Kidney (tissue), 14 donors: ENCODE data around the gene PRLR. TPM values are rescaled to one million over a fixed set of nuclear protein-coding genes. Genes with fewer than 3 reads are reported as not detected.
"Not testable (repeated sequence)": the region's sequence is repeated elsewhere in the genome, so short reads cannot be mapped to it uniquely, and the experiment has no call there.

Experiments used
- DNase-seq, 5 donors: peaks; one replicate each; pipeline ENCODE4 v3.0.0-alpha.2; 2013 to 2020
- FAIRE-seq: peaks from 2 replicates; lab custom pipeline; 2012; peaks lifted over from hg19 to GRCh38; lab: Jason Lieb, UNC
- H3K27ac ChIP-seq, 2 donors: one replicate each; pipeline ENCODE4 v1.7.0; 2013; ENCODE audit warnings: low read depth in 2 of 2, low read length in 2 of 2, inconsistent platforms in 1 of 2
- H3K27me3 ChIP-seq: one replicate; pipeline ENCODE4 v1.7.1; 2013; ENCODE audit warnings: low read length, inconsistent platforms; ENCODE audit not compliant: control insufficient read depth, insufficient read depth
- H3K36me3 ChIP-seq, 3 donors: one replicate each; pipeline versions ENCODE4 v1.7.0 to v1.7.1; 2013; ENCODE audit warnings: low read length in 3 of 3, control low read depth in 1 of 3, inconsistent platforms in 1 of 3; ENCODE audit not compliant: insufficient read depth in 3 of 3, control insufficient read depth in 2 of 3
- H3K4me1 ChIP-seq, 3 donors: one replicate each; pipeline versions ENCODE4 v1.7.0 to v1.7.1; 2013; ENCODE audit warnings: low read length in 3 of 3, inconsistent platforms in 1 of 3, low read depth in 1 of 3; ENCODE audit not compliant: control insufficient read depth in 2 of 3, insufficient read depth in 2 of 3
- H3K4me3 ChIP-seq, 3 donors: one replicate each; pipeline versions ENCODE4 v1.7.0 to v1.8.1; 2013; ENCODE audit warnings: low read length in 3 of 3, control low read depth in 1 of 3, inconsistent platforms in 1 of 3
- H3K9ac ChIP-seq, 3 donors: one replicate each; pipeline versions ENCODE4 v1.7.0 to v1.7.1; 2013; ENCODE audit warnings: low read length in 3 of 3, control low read depth in 1 of 3, inconsistent platforms in 1 of 3
- H3K9me3 ChIP-seq, 3 donors: one replicate each; pipeline versions ENCODE4 v1.7.0 to v1.7.1; 2013; ENCODE audit warnings: low read length in 3 of 3, control low read depth in 1 of 3, inconsistent platforms in 1 of 3; ENCODE audit not compliant: control insufficient read depth in 2 of 3, insufficient read depth in 1 of 3
- intact Hi-C: fragments of 100-400 bp; cut with DNase I; formaldehyde crosslinking; loops from one replicate; pipeline ENCODE4 v1.11.1; 2022
- polyA plus RNA-seq: library from polyadenylated mRNA; stranded (reverse); fragments of 350-450 nt; fragmentation: Illumina TruSeq; extraction: RNeasy Lipid Tissue Mini Kit (QIAGEN cat#74804); gene quantifications from one replicate; pipeline ENCODE4 v1.2.3, GENCODE V29; 2014; ENCODE audit warnings: low read depth, low replicate concordance; ENCODE audit not compliant: insufficient read depth
- total RNA-seq: library from RNA; stranded (reverse); fragmentation: NEBNext Ultra II Directional; extraction: Animal tissue kit (Norgen Biotek cat#: 25700); gene quantifications from one replicate; pipeline ENCODE4 v1.2.1, GENCODE V29; 2021
- TF ChIP-seq, protein P1 (sequence below): IDR thresholded peaks from 3 replicates; pipeline ENCODE4 v1.5.1; 2012; ENCODE audit warnings: mild to moderate bottlenecking, moderate library complexity, borderline replicate concordance; ENCODE audit not compliant: insufficient read depth; ENCODE audit errors: extremely low read depth
- donor health status: control.
- donor health status: control.
- donor health status: control.
- donor health status: control.
- donor health status: control.
- donor health status: DM: yes; HTN: yes; CAD: no.
- donor health status: Normal renal cell carcinoma (clear cell type).

Gene PRLR
- total and polyA plus RNA-seq, 2 donors from 2014 or later: 6.3 to 9.3 TPM

DNA sequence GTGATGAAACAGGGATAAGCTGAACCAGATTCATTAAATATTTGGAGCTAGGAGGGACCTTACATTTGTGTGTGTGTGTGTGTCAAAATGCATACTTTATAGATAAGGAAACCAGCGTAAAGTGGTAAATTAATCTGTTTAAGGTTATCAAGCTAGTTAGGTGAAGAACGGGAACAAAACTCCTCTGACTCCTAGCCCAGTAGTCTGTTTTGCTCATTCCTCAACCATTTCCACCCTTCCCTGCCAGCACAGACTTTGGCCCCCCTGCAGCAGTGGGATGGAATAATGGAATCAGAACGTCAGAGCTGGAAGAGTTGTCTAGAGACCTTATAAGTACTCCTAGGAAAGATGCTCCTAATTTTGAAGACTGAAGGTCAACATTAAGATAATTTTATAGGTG, 189.0 kb downstream of the PRLR start:
- TF ChIP-seq, protein P1, sequence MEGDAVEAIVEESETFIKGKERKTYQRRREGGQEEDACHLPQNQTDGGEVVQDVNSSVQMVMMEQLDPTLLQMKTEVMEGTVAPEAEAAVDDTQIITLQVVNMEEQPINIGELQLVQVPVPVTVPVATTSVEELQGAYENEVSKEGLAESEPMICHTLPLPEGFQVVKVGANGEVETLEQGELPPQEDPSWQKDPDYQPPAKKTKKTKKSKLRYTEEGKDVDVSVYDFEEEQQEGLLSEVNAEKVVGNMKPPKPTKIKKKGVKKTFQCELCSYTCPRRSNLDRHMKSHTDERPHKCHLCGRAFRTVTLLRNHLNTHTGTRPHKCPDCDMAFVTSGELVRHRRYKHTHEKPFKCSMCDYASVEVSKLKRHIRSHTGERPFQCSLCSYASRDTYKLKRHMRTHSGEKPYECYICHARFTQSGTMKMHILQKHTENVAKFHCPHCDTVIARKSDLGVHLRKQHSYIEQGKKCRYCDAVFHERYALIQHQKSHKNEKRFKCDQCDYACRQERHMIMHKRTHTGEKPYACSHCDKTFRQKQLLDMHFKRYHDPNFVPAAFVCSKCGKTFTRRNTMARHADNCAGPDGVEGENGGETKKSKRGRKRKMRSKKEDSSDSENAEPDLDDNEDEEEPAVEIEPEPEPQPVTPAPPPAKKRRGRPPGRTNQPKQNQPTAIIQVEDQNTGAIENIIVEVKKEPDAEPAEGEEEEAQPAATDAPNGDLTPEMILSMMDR: no peak
- no peak overlapping the region for H3K27ac ChIP-seq
- no peaks in the 10 kb centered on the region for H3K9me3 ChIP-seq
- no peak overlapping the region for H3K4me3 ChIP-seq
- no peak for DNase-seq
- H3K9ac ChIP-seq: no peak overlapping the region
- no peaks in the 10 kb centered on the region for H3K36me3 ChIP-seq
- FAIRE-seq: no peak
- H3K27me3 ChIP-seq: no peaks in the 10 kb centered on the region
- intact Hi-C loops: no loop called here
- peaks cover 0 to 2% (median 0%) of the 10 kb centered on the region in 3 donors for H3K4me1 ChIP-seq

DNA sequence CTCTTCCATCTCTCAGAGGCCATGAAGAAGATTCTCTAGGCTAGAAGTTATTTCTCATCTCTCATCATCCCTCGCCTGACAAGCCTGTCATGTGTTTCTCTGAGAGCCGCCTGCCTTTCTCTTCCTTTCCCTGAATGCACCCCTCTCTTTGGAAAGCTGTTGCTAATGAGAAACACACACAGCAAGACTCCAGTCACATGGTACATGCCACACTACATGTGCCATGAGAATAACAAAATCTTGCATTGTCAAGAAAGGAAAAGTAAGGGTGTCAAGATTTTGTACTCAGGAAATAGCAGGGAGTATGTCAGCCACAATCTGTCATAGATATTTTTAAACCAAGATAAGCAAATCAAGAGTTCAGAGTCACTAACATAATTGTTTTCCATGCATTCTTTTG, 191.4 kb downstream of the PRLR start:
- Histone ChIP-seq H3K36me3 (peaks cover 0 to under 1% (median 0%) of the 10 kb centered on the region in 3 donors), H3K4me1 (no peaks in the 10 kb centered on the region), H3K27ac (no peak overlapping the region), H3K9me3 (no peaks in the 10 kb centered on the region), H3K9ac (no peak overlapping the region), H3K27me3 (no peaks in the 10 kb centered on the region), H3K4me3 (no peak overlapping the region)
- DNase-seq: no peak
- no peak for FAIRE-seq
- TF ChIP-seq, protein P1: no peak
- intact Hi-C loops: no loop called here

DNA sequence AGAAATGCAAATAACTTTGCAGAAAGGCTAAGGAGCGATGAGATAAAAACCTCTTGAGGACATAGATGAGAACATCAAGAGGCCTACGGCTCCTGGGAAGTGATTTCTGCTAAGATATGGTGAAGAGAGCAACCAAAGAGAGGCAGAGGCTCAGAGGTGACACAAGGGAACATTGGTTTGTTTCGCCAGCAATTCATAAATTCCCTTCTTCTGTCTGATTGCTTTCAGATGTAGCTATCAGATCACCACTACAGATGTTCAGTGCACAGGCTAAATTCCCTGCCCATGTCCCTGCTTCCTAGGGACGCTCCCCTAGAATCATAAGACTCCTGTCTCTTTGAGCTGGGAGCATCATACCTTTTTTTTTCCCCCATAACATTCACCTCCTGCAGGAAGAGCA, 193.8 kb downstream of the PRLR start:
- no peak overlapping the region for H3K4me3 ChIP-seq
- DNase-seq (no peak), FAIRE-seq (no peak)
- no peak overlapping the region for H3K9ac ChIP-seq
- no peaks in the 10 kb centered on the region for H3K27me3 ChIP-seq
- H3K4me1 ChIP-seq: no peaks in the 10 kb centered on the region
- H3K9me3 ChIP-seq: no peaks in the 10 kb centered on the region
- intact Hi-C loops: no loop called here
- peaks cover 0 to 7% (median 0%) of the 10 kb centered on the region in 3 donors for H3K36me3 ChIP-seq
- TF ChIP-seq, protein P1: no peak
- H3K27ac ChIP-seq: no peak overlapping the region

DNA sequence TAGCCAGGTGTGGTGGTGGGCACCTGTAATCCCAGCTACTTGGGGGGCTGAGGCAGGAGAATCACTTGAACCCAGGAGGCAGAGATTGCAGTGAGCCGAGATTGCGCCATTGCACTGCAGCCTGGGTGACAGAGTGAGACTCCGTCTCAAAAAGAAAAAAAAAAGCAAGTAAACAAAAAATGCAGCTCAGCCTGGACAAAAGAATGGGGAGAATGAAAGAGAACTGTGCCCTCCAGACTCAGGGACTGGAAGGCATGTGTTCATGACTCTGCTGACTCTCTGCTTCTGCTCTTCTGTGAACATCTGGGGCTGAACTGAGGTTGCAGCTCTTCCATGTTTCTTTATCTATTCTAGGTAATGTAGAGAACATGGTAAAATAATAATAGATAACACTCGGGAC, 194.4 kb downstream of the PRLR start:
- FAIRE-seq, intact Hi-C loops, H3K27me3 ChIP-seq: not testable (repeated sequence)

More for the DNA sequence above, 194.4 kb downstream of the PRLR start:
- H3K9me3 ChIP-seq, H3K4me1 ChIP-seq, H3K9ac ChIP-seq, H3K27ac ChIP-seq, H3K36me3 ChIP-seq, DNase-seq, H3K4me3 ChIP-seq: not testable (repeated sequence)
